GM12875 (cell line): ENCODE measurements around the gene SYNRG.
A peak's percentile ranks its signal among the peaks of the same experiment; 100 is the strongest.

Source experiments
- H3K4me3 ChIP-seq: one replicate; pipeline ENCODE4 v1.5.1; 2011; ENCODE audit warnings: low read depth, low read length, control low read depth
- TF ChIP-seq, protein P1 (sequence below): IDR thresholded peaks from 2 replicates; pipeline ENCODE4 v1.5.1; 2011; ENCODE audit warnings: low read depth, mild to moderate bottlenecking, control low read depth, inconsistent platforms, low read length, moderate library complexity, borderline replicate concordance; ENCODE audit not compliant: insufficient read depth

Gene SYNRG

DNA sequence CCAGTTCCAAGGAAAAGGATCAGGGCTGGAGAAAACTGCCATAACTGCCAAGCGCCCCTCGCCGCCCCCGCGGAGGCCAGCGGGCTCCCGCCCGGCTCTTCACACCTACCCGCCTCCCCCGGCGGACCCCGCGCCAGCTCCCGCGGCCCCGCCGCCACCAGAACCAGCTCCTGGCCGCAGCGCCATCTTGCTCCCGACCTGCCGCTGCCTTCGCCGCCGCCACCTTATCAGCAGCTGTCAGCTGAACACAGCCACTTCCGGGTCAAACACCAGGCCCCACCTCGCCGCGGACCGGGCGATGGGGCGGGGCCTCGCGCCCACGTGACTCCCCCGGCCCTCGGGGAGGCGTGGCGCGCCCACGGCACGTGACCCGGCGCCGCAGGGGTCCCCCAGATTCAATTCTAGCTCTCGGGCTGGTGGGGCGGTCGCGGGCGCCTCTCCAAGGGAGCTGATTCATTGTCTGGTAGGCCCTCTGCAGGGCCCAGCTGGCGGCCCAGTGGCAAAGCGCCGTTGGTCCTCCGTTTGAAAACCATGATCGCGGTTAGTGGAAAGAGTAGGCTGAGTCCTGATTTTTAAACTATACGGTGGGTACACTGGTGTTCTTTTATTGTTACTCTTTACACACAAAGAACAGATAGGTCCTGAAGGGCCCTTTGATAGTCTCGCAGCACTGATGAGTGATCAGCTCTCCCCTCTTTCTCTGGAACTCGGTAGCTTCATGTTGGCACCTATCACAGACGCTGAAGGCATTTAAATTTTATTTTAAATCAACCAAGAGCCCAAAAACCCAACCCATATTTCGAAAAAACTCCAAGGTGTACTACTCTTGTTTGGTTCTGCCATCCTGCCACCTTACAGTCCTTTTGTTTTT lies at the start of gene SYNRG:
Gene SYNRG (minus strand): TSS at position 249 of the 871 bp plus-strand sequence. CDS start 63 bp downstream, at position 186.
- TF ChIP-seq, protein P1, sequence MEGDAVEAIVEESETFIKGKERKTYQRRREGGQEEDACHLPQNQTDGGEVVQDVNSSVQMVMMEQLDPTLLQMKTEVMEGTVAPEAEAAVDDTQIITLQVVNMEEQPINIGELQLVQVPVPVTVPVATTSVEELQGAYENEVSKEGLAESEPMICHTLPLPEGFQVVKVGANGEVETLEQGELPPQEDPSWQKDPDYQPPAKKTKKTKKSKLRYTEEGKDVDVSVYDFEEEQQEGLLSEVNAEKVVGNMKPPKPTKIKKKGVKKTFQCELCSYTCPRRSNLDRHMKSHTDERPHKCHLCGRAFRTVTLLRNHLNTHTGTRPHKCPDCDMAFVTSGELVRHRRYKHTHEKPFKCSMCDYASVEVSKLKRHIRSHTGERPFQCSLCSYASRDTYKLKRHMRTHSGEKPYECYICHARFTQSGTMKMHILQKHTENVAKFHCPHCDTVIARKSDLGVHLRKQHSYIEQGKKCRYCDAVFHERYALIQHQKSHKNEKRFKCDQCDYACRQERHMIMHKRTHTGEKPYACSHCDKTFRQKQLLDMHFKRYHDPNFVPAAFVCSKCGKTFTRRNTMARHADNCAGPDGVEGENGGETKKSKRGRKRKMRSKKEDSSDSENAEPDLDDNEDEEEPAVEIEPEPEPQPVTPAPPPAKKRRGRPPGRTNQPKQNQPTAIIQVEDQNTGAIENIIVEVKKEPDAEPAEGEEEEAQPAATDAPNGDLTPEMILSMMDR, result peak; percentile 42; the same call in 1 of the 2 replicates
- H3K4me3 ChIP-seq, result peak within 1 kb of the TSS; percentile 98

- H3K4me3 ChIP-seq, result no peak overlapping the region
- TF ChIP-seq, protein P1, result no peak
Measured at GRCh38 chr17:37657202-37657601, 48.0 kb upstream of the SYNRG start.

GRCh38 chr17:37651849-37652248 lies 42.6 kb upstream of the SYNRG start:
- H3K4me3 ChIP-seq, result no peak overlapping the region
- TF ChIP-seq, protein P1, result no peak

DNA sequence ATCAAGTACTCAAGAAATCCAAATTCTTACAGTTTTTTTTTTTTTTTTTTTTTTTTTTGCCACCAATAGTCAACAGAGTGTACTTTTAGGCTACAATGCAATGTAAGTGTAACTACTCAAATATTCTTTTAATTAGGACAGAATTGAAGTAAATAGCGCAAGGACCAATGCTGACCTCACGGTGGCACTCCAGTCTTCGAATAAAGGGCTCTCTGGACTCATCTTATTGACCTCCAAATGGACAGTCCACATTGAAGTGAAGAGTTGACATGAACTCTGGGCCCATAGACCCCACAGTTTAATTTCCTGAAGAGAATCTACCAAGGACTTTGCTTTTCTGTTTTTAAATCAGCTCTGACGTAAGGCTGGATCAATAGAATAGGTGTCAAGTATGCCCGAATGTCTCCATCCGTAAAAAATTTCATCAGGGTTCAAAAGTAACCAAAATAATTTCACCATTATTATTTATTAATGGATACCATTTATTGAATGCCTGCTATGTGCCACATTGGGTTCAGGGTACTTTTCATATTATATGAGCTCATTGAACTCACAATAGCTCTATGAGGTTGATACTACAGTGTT lies 41.3 kb upstream of the SYNRG start:
- H3K4me3 ChIP-seq, result no peak overlapping the region
- TF ChIP-seq, protein P1, result peak; percentile 16; the same call in 1 of the 2 replicates

DNA sequence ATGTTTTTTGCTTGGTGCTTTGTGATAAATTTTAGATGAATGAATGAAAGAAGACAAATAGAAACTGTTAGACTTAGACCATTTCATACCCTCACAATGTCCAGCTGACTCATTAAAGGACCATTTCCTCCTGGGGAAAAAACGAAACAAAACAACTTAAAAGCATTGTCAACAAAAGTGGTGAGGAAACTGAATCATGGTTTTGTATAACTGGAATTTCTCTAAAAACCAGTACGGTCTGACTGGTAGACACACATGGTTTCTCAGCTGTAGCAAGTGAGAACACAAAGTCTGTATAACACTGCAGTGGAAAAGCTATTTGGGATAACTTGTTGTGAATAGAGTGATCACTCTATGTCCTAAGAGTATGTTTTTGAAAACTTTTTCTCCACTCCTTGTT lies 39.3 kb upstream of the SYNRG start:
- TF ChIP-seq, protein P1, result no peak
- H3K4me3 ChIP-seq, result no peak overlapping the region

DNA sequence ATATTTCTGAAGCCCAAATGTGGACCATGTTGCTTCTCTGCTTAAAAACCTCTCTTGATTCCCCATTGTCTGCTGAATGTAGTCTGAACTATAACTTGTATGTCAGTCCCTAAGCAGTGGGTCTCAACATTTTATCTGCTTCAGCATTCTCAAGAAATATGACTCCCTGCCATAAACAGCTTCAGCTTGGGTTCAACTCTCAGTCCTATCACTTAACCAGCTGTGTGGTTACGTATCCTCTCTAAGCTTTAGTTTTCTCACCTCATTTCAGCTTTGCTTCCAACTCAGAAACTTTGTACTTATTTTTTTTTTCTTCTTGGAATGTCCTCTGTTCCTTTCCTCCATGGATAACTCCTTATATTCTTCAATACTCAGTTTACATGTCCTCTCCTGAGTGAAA lies 38.6 kb upstream of the SYNRG start:
- TF ChIP-seq, protein P1, result no peak
- no peak overlapping the region for H3K4me3 ChIP-seq
